Hepatocyte (in vitro differentiated cells): ENCODE results near the gene NME9.

Experiments used
- CTCF ChIP-seq: fragments of 200-600 bp; sonication (generic); IDR thresholded peaks from 2 replicates; pipeline ENCODE4 v1.5.1; 2016; ENCODE audit warnings: antibody characterized with exemption, mild to moderate bottlenecking; ENCODE audit not compliant: poor library complexity
- EZH2 ChIP-seq: fragments of 200-600 bp; sonication (generic); IDR thresholded peaks from 2 replicates; pipeline ENCODE4 v1.6.1; 2016; ENCODE audit warnings: antibody characterized with exemption, mild to moderate bottlenecking, borderline replicate concordance

GRCh38 chr3:138257986-138258385 is 71.7 kb downstream of the NME9 start:
- no peak for TF ChIP-seq CTCF
- TF ChIP-seq EZH2: no peak
